GM12864 (cell line): ENCODE results near the gene MPPED1.

Source experiments
- DNase-seq: peaks from one replicate; pipeline ENCODE4 v3.0.0-alpha.2; 2011; ENCODE audit warnings: low read depth
- H3K4me3 ChIP-seq: 2 replicates; pipeline ENCODE4 v1.5.1; 2011; ENCODE audit warnings: mild to moderate bottlenecking, low read depth, low read length, control low read depth
- TF ChIP-seq, protein P1 (sequence below): IDR thresholded peaks from 2 replicates; pipeline ENCODE4 v1.5.1; 2011; ENCODE audit warnings: low read depth, mild to moderate bottlenecking, moderate library complexity, low read length, control low read depth, inconsistent platforms; ENCODE audit errors: missing control alignments

The MPPED1 gene

DNA sequence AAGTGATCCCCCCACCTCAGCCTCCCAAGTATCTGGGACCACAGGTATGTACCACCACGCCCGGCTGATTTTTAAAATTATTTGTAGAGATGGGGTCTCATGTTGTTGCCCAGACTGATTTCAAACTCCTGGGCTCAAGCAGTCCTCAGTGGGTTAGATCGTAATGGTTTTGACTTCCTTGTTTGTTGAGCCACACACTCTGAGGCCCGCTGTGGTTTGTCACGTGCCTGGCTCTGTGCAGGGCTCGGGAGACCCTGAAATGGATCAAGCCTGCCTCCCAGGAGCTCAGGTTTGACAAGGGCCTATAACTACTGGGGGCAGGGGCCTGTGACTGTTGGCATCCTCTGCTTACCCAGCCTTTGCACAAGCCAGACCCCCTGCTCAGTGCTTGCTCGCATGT, 68.1 kb downstream of the MPPED1 start:
- DNase-seq: no peak

DNA sequence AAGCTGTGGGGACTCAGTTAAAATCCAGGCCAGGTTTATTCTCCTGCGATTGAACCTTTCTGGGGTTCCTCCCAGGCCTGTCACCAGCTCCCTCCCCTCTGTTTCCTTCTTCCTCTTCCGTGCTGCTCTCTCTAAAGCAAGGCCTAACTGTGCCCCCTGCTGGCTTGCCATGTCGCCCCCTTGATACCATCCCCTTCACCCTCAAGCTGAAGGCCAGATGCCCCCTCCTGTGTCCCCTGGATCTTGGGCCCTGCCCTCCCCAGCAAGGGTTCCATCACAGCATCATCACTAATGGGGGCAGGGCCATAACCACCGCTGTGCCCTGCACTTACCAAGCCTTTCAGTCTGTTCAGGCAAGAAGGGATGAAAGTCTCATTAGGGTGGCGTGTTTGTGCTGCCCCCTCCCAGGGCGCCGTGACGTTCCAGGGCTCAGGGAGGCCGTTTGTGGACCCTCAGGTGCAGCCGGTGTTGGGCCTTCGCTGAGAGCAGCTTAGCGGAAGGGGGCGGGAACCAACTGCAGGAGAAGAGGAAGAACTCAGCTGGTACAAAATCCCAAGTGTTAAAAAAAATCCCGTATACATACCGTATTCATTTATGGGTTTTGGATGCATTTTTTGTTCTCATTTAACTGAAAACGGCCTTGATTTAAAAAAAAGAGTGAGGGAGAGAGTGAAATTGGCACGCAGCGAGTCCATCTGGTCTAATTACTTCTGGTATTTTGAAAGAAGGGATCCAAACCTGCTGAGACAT, 69.9 kb downstream of the MPPED1 start:
- TF ChIP-seq, protein P1, sequence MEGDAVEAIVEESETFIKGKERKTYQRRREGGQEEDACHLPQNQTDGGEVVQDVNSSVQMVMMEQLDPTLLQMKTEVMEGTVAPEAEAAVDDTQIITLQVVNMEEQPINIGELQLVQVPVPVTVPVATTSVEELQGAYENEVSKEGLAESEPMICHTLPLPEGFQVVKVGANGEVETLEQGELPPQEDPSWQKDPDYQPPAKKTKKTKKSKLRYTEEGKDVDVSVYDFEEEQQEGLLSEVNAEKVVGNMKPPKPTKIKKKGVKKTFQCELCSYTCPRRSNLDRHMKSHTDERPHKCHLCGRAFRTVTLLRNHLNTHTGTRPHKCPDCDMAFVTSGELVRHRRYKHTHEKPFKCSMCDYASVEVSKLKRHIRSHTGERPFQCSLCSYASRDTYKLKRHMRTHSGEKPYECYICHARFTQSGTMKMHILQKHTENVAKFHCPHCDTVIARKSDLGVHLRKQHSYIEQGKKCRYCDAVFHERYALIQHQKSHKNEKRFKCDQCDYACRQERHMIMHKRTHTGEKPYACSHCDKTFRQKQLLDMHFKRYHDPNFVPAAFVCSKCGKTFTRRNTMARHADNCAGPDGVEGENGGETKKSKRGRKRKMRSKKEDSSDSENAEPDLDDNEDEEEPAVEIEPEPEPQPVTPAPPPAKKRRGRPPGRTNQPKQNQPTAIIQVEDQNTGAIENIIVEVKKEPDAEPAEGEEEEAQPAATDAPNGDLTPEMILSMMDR: peak; percentile 43
- H3K4me3 ChIP-seq: no peak overlapping the region
- DNase-seq: no peak

More for the DNA sequence above, 68.1 kb downstream of the MPPED1 start:
- no peak overlapping the region for H3K4me3 ChIP-seq
- TF ChIP-seq, protein P1: no peak

DNA sequence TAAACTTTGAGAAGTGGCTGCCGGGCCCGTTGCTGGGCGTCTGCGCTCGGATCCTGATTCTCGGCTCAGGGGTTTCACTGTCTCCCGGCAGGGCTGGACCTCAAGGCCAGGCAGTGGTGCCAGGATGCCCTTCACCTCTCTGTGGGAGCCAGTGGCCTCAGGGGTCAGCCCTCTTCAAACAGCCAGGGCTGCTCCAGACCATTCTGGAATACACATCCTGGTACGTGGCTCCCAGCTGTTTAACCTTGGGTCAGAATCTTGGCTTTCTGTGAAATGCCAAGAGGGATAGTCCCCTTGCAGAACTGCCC, 70.5 kb downstream of the MPPED1 start:
- TF ChIP-seq, protein P1: no peak
- no peak overlapping the region for H3K4me3 ChIP-seq
- no peak for DNase-seq

DNA sequence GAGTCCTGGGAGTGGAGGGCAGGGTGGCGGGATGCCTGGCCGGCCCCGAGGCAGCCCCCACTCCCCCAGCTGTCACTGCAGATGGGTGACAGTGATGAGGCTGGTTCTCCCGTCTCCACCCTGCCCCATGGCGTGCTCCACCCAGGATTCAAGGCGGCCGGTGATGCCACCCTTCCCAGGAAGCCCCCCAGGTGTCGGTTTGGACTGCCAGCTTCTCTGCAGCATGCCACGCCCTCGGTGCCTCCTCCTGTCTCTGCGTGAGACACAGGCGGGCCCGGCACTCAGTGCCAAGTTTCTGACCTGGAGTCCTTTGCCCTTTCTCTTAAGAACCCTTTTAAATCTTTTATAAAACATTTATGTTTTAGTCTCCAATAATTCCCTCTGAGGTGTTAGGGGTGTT, 71.5 kb downstream of the MPPED1 start:
- H3K4me3 ChIP-seq: no peak overlapping the region
- TF ChIP-seq, protein P1: no peak
- no peak for DNase-seq

DNA sequence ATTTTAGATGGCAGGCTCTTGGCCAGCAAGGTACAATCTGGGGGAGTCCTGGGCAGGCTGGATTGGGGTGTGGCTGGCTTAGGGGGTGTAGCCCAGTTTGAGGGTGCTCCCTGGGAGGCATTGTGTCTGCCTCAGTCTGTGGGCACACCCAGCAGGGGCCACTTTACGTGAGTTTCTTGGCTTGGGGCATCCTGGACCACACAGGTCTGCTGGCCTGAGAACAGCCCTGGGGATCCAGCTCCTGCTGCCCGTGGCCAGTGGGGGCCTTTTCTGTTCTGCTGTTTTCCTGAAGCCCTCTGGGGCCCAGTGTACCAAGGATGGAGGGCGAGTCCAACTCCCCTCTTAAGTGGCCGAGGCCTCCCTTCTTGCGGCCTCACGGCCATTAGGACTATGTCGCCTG, 71.9 kb downstream of the MPPED1 start:
- no peak overlapping the region for H3K4me3 ChIP-seq
- TF ChIP-seq, protein P1: no peak

DNA sequence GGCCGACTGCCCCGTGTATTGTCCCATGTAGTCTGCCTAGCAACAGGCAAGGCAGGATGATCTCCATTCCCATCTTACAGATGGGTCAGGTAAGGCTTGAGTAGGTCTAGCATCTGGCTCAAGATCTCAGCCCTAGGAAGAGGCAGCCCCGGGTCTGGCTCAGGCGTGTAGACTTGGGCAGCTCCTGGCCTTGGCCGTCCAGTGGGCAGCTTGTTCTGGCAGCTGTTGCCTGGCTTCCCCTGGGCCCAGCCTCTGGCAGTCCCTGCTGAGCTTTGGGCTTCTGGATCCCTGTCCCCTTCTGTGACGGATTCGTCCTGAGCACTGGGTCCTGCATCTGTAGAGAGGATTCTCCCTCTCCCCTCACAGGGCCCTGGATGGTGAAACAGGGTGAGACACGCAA, 72.4 kb downstream of the MPPED1 start:
- DNase-seq: no peak
- H3K4me3 ChIP-seq: no peak overlapping the region
- TF ChIP-seq, protein P1: no peak

More for the DNA sequence above, 71.9 kb downstream of the MPPED1 start:
- DNase-seq: no peak

DNA sequence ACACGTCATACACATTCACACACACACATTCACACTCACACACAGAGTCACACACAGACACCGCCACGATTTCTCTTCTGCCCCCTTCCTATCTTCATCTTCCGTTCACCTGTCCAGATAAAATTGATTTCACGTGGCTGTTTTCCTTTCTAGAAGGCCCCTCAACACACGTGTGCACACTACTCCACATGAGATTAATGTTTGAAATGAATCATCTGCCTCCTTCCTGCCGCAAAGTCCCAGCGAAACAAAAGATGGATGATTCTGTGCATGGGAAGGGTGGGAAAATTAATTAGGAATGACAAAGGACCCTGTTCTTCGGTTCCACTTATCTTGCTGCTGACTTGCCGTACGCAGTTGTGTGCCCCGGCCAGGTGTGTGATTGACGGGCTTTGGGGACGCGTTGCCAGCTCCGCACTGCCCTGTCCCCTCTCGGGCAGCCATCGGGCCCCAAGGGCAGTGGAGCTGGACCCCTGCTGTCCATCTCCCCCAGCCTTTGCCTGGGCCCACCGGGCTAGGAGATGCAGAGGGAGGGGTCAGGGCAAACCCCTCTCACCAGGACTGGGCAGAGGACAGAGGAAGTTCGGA, 73.8 kb downstream of the MPPED1 start:
- DNase-seq: no peak
- TF ChIP-seq, protein P1: no peak

More for the DNA sequence above, 73.8 kb downstream of the MPPED1 start:
- no peak overlapping the region for H3K4me3 ChIP-seq
